SK-N-SH (cell line): ENCODE data around the gene SCARF2. TPM values are rescaled to one million over a fixed set of nuclear protein-coding genes. Genes with fewer than 3 reads are reported as not detected.

Experiments used
- CTCF ChIA-PET: fragments of 300-600, 350-600 bp; formaldehyde crosslinking; extraction: SDS; loops from one replicate; lab custom pipeline; 2021; lab: Yijun Ruan, JAX
- POLR2A ChIA-PET: fragments of 350-600 bp; sonication (Branson Sonifier 250); formaldehyde crosslinking; extraction: SDS; loops from one replicate; lab custom pipeline; 2020; ENCODE audit warnings: antibody characterized with exemption, inconsistent platforms; lab: Yijun Ruan, JAX
- DNase-seq: peaks from one replicate; pipeline ENCODE4 v3.0.0; 2012
- H2AFZ ChIP-seq: fragments of 200-600 bp; sonication (generic); 2 replicates; pipeline ENCODE4 v1.8.1; 2016; ENCODE audit warnings: antibody characterized with exemption, mild to moderate bottlenecking, low read depth
- H3F3A ChIP-seq: fragments of 200-600 bp; sonication (generic); replicated peaks from 2 replicates; pipeline ENCODE3; 2016; ENCODE audit warnings: antibody characterized with exemption, mild to moderate bottlenecking; ENCODE audit not compliant: insufficient read depth
- H3K27ac ChIP-seq, 2 experiments: fragments of 200-500 bp in 1 of 2; fragments of 200-600 bp in 1 of 2; sonication (Bioruptor generic) in 1 of 2; sonication (generic), shearing (Covaris generic) in 1 of 2; 2 replicates each; pipeline versions ENCODE4 v1.5.1 to v1.6.1; 2014 to 2016; ENCODE audit warnings: low read depth in 2 of 2, inconsistent platforms in 1 of 2, low read length in 1 of 2, mild to moderate bottlenecking in 1 of 2, mixed read lengths in 1 of 2
- H3K27me3 ChIP-seq: fragments of 200-600 bp; sonication (generic), shearing (Covaris generic); 2 replicates; pipeline ENCODE4 v1.6.1; 2016; ENCODE audit warnings: mixed run types; ENCODE audit not compliant: insufficient read depth
- H3K36me3 ChIP-seq, 2 experiments: fragments of 200-500 bp in 1 of 2; fragments of 200-600 bp in 1 of 2; sonication (Bioruptor generic) in 1 of 2; sonication (generic) in 1 of 2; replicated peaks in 1 of 2; 2 replicates each; pipeline versions ENCODE3 to v1.5.1; 2014 to 2016; ENCODE audit warnings: low read length in 1 of 2, mild to moderate bottlenecking in 1 of 2; ENCODE audit not compliant: insufficient read depth in 2 of 2, control insufficient read depth in 1 of 2
- H3K4me1 ChIP-seq, 2 experiments: fragments of 200-500 bp in 1 of 2; fragments of 200-600 bp in 1 of 2; sonication (Bioruptor generic) in 1 of 2; sonication (generic), shearing (Covaris generic) in 1 of 2; 2 replicates each; pipeline versions ENCODE4 v1.5.1 to v1.6.1; 2014 to 2016; ENCODE audit warnings: low read depth in 1 of 2, low read length in 1 of 2, mixed run types in 1 of 2; ENCODE audit not compliant: insufficient read depth in 2 of 2, control insufficient read depth in 1 of 2
- H3K4me2 ChIP-seq: fragments of 200-600 bp; sonication (generic), shearing (Covaris generic); 2 replicates; pipeline ENCODE4 v1.6.1; 2017; ENCODE audit warnings: mixed run types
- H3K4me3 ChIP-seq, 2 experiments: fragments of 200-500 bp in 1 of 2; fragments of 200-600 bp in 1 of 2; sonication (Bioruptor generic) in 1 of 2; sonication (generic), shearing (Covaris generic) in 1 of 2; 2 replicates each; pipeline versions ENCODE4 v1.5.1 to v1.8.1; 2014 to 2016; ENCODE audit warnings: low read depth in 2 of 2, inconsistent platforms in 1 of 2, low read length in 1 of 2, mild to moderate bottlenecking in 1 of 2, mixed read lengths in 1 of 2, moderate library complexity in 1 of 2
- H3K79me2 ChIP-seq: fragments of 200-600 bp; sonication (generic); 2 replicates; pipeline ENCODE4 v1.8.1; 2017; ENCODE audit warnings: mild to moderate bottlenecking; ENCODE audit not compliant: insufficient read depth
- H3K9ac ChIP-seq: fragments of 200-600 bp; sonication (generic); 2 replicates; pipeline ENCODE4 v1.6.1; 2017; ENCODE audit warnings: mixed run types
- H3K9me2 ChIP-seq: fragments of 200-600 bp; sonication (generic); 2 replicates; pipeline ENCODE4 v1.6.1; 2017; ENCODE audit warnings: mixed run types
- H3K9me3 ChIP-seq: fragments of 200-600 bp; sonication (generic); 2 replicates; pipeline ENCODE4 v1.6.1; 2017; ENCODE audit warnings: mixed run types, mild to moderate bottlenecking, moderate library complexity
- H4K20me1 ChIP-seq: fragments of 200-600 bp; sonication (generic); 2 replicates; pipeline ENCODE4 v1.6.1; 2017; ENCODE audit warnings: mild to moderate bottlenecking, mixed run types; ENCODE audit not compliant: insufficient read depth
- ELF1 ChIP-seq: IDR thresholded peaks from 2 replicates; pipeline ENCODE4 v1.4.0; 2012
- EP300 ChIP-seq, 2 experiments: IDR thresholded peaks; 2 replicates each; pipeline versions ENCODE4 v1.4.0 to v1.6.1; 2012; ENCODE audit warnings: borderline replicate concordance in 1 of 2, low read depth in 1 of 2, low read length in 1 of 2
- EZH2phosphoT487 ChIP-seq: fragments of 200-600 bp; sonication (generic); IDR thresholded peaks from 2 replicates; pipeline ENCODE4 v1.6.1; 2017; ENCODE audit warnings: low read depth, mixed run types, mild to moderate bottlenecking, antibody characterized with exemption, moderate library complexity, borderline replicate concordance
- FOSL2 ChIP-seq: IDR thresholded peaks from 2 replicates; pipeline ENCODE4 v1.4.0; 2012; ENCODE audit warnings: low read depth, mild to moderate bottlenecking, moderate library complexity, borderline replicate concordance
- FOXM1 ChIP-seq: IDR thresholded peaks from 2 replicates; pipeline ENCODE4 v1.4.0; 2012; ENCODE audit warnings: low read depth, mild to moderate bottlenecking
- GABPA ChIP-seq: IDR thresholded peaks from 2 replicates; pipeline ENCODE4 v1.4.0; 2012; ENCODE audit warnings: low read depth, mild to moderate bottlenecking
- IRF3 ChIP-seq: fragments of 150-350 bp; IDR thresholded peaks from 2 replicates; pipeline ENCODE4 v1.6.1; 2016; ENCODE audit warnings: mild to moderate bottlenecking, low read depth, low read length
- MAX ChIP-seq: IDR thresholded peaks from 2 replicates; pipeline ENCODE4 v1.4.0; 2012; ENCODE audit warnings: low read depth
- MXI1 ChIP-seq: IDR thresholded peaks from 2 replicates; pipeline ENCODE4 v1.6.1; 2012; ENCODE audit warnings: mild to moderate bottlenecking, low read depth, low read length, improper control_type of control experiment
- NFIC ChIP-seq: IDR thresholded peaks from 2 replicates; pipeline ENCODE4 v1.4.0; 2012; ENCODE audit warnings: borderline replicate concordance
- NRF1 ChIP-seq: IDR thresholded peaks from 2 replicates; pipeline ENCODE4 v1.6.1; 2012; ENCODE audit warnings: low read depth, mild to moderate bottlenecking, low read length
- POLR2AphosphoS5 ChIP-seq: IDR thresholded peaks from 2 replicates; pipeline ENCODE4 v1.6.1; 2012; ENCODE audit warnings: low read depth, low read length
- RCOR1 ChIP-seq: fragments of 150-350 bp; IDR thresholded peaks from 2 replicates; pipeline ENCODE4 v1.6.1; 2017; ENCODE audit warnings: antibody characterized with exemption, low read length
- REST ChIP-seq: IDR thresholded peaks from 2 replicates; pipeline ENCODE4 v1.6.1; 2012; ENCODE audit warnings: mild to moderate bottlenecking, low read depth, low read length, moderate library complexity
- SIN3A ChIP-seq: IDR thresholded peaks from 2 replicates; pipeline ENCODE4 v1.6.1; 2012; ENCODE audit warnings: low read depth, mild to moderate bottlenecking, low read length, moderate library complexity, borderline replicate concordance
- SMC3 ChIP-seq: IDR thresholded peaks from 2 replicates; pipeline ENCODE4 v1.6.1; 2012; ENCODE audit warnings: low read depth, low read length, improper control_type of control experiment
- TAF1 ChIP-seq: IDR thresholded peaks from 2 replicates; pipeline ENCODE4 v1.6.1; 2012; ENCODE audit warnings: low read depth, mild to moderate bottlenecking, low read length, moderate library complexity, borderline replicate concordance
- TCF12 ChIP-seq: IDR thresholded peaks from 2 replicates; pipeline ENCODE4 v1.4.0; 2012
- TEAD4 ChIP-seq: IDR thresholded peaks from 2 replicates; pipeline ENCODE4 v1.4.0; 2012; ENCODE audit warnings: mild to moderate bottlenecking, borderline replicate concordance; ENCODE audit not compliant: insufficient read depth
- USF2 ChIP-seq: fragments of 150-350 bp; IDR thresholded peaks from 2 replicates; pipeline ENCODE4 v1.6.1; 2017; ENCODE audit warnings: antibody characterized with exemption, low read length, low read depth, borderline replicate concordance
- YY1 ChIP-seq: IDR thresholded peaks from 2 replicates; pipeline ENCODE4 v1.4.0; 2012; ENCODE audit warnings: low read depth, mild to moderate bottlenecking
- ZBTB33 ChIP-seq: IDR thresholded peaks from 2 replicates; pipeline ENCODE4 v1.4.0; 2012; ENCODE audit warnings: low read depth, borderline replicate concordance
- WGBS: methylation state at CpG from one replicate; pipeline ENCODE4 v1.1.6; 2017; ENCODE audit warnings: low lambda C conversion rate; 5-methylcytosine and 5-hydroxymethylcytosine counted together
- polyA plus RNA-seq, 3 experiments: library from polyadenylated mRNA; depleted of rRNA; stranded (reverse); fragments of >200 nt; gene quantifications; 2 replicates each; pipeline ENCODE4 v1.2.3, GENCODE V29; 2012

Gene SCARF2
- polyA plus RNA-seq, 1 of the 3 experiments (the other 2 are of a cell fraction) = 49.0 TPM

- TF ChIP-seq TAF1 = no peak
- no peak for TF ChIP-seq YY1
- TF ChIP-seq EZH2phosphoT487 = no peak
- no peak for TF ChIP-seq FOSL2
- TF ChIP-seq NFIC = no peak
- no peak for TF ChIP-seq FOXM1
- no peak for TF ChIP-seq TCF12
- TF ChIP-seq POLR2AphosphoS5 = no peak
- no peak for TF ChIP-seq SMC3
- TF ChIP-seq ELF1 = no peak
Observed at GRCh38 chr22:20395907-20396287, 41.7 kb downstream of the SCARF2 start (continued).

- Histone ChIP-seq H3K36me3 (peaks cover 0 to under 1% of the 10 kb centered on the region in 2 experiments), H3K4me1 (peaks cover 7 to 18% of the 10 kb centered on the region in 2 experiments; a peak in 3 of 4 replicates), H3K4me2 (peak overlapping the region; percentile 82), H3K9me2 (no peaks in the 10 kb centered on the region), H3K9me3 (no peaks in the 10 kb centered on the region), H3F3A (no peaks in the 10 kb centered on the region), H3K27ac (no peak overlapping the region), H3K79me2 (peaks cover 40% of the 10 kb centered on the region), H4K20me1 (no peaks in the 10 kb centered on the region; the same call in 1 of the 2 replicates), H3K9ac (no peak overlapping the region), H3K4me3 (peak overlapping the region; percentile 78 to 82), H3K27me3 (no peaks in the 10 kb centered on the region), H2AFZ (no peak overlapping the region)
- CTCF ChIA-PET = interaction anchor here (0.7 to 1.6 kb wide), 3 partner anchors 10 to 23 kb away, joined by 3 to 5 read pairs (median 3); no protein-coding TSS in a partner anchor
- POLR2A ChIA-PET = interaction anchor here (0.9 kb wide), 1 partner anchor 96 kb away, joined by 5 read pairs; no protein-coding TSS in a partner anchor
- 67% methylated on average over 19 of the region's 20 CpGs for WGBS
- no peak for TF ChIP-seq RCOR1
- TF ChIP-seq MXI1 = no peak; the same call in 1 of the 2 replicates
- no peak for TF ChIP-seq IRF3
- no peak for TF ChIP-seq TCF12
- no peak for TF ChIP-seq TEAD4
- TF ChIP-seq YY1 = no peak
- no peak for TF ChIP-seq SIN3A
- TF ChIP-seq MAX = no peak
- no peak for TF ChIP-seq ZBTB33
- TF ChIP-seq SMC3 = no peak
- TF ChIP-seq USF2 = no peak
- no peak for TF ChIP-seq NRF1
- TF ChIP-seq GABPA = no peak
- no peak for TF ChIP-seq REST
- no peak for TF ChIP-seq ELF1
- no peak for TF ChIP-seq EP300 (IDR thresholded peaks at IDR 0.05; ENCODE audit: borderline replicate concordance in 1 of 2, low read depth in 1 of 2, low read length in 1 of 2)
- peak; percentile 32 for DNase-seq
Observed at GRCh38 chr22:20395181-20395906, 42.3 kb downstream of the SCARF2 start.
